ENCODE results near the gene C19orf67. TPM values are rescaled to one million over a fixed set of nuclear protein-coding genes. Genes with fewer than 3 reads are reported as not detected.

The C19orf67 gene
- total RNA-seq, 1 experiment from 2014 or later = not detected

- ChIA-PET POLR2A (no interaction called here), CTCF (no interaction called here), RAD21 (ENCODE audit: low non-redundant PET in 1 of 2, low total read pairs in 2 of 2, uncharacterized antibody in 2 of 2, unreplicated experiment in 2 of 2) (no interaction called here)
- Histone ChIP-seq H3K27ac (ENCODE audit: low read depth, low read length) (peak overlapping the region; percentile 6; the same call in 1 of the 2 replicates), H3K9ac (ENCODE audit: low read length) (no peak overlapping the region), H3K9me2 (ENCODE audit: insufficient read depth) (no peaks in the 10 kb centered on the region), H3K79me2 (ENCODE audit: insufficient read depth, low read length) (peaks cover 10% of the 10 kb centered on the region; the same call in 1 of the 2 replicates), H3K4me2 (ENCODE audit: low read length) (no peak overlapping the region), H3K4me1 (ENCODE audit: control insufficient read depth in 1 of 2, insufficient read depth in 2 of 2, low read length in 2 of 2) (peaks cover 17 to 22% of the 10 kb centered on the region in 2 experiments), H3K9me3 (ENCODE audit: control insufficient read depth in 1 of 2, insufficient read depth in 1 of 2, low read depth in 1 of 2, low read length in 2 of 2) (no peaks in the 10 kb centered on the region), H3K4me3 (replicated peaks in 1 of 2; ENCODE audit: low read depth in 1 of 2, low read length in 2 of 2) (no peak overlapping the region), H4K20me1 (ENCODE audit: insufficient read depth) (no peaks in the 10 kb centered on the region), H3K36me3 (ENCODE audit: control insufficient read depth in 1 of 2, insufficient read depth in 2 of 2, low read length in 2 of 2) (peaks cover 9 to 12% of the 10 kb centered on the region in 2 experiments), H2AFZ (ENCODE audit: low read depth, low read length, poor library complexity, severe bottlenecking) (no peak overlapping the region), H3K27me3 (ENCODE audit: insufficient read depth, low read length) (no peaks in the 10 kb centered on the region)
- DNase-seq (ENCODE audit: low read depth, low spot score) = no peak
- no peak for ATAC-seq
- TF ChIP-seq YY1 (IDR thresholded peaks at IDR 0.05; ENCODE audit: extremely low read depth, insufficient replicate concordance, low read depth, low read length) = no peak
- TF ChIP-seq EGR1 (IDR thresholded peaks at IDR 0.05; ENCODE audit: low read depth) = no peak
- TF ChIP-seq SRF (IDR thresholded peaks at IDR 0.05; ENCODE audit: low read depth) = no peak
- TF ChIP-seq ATF3 (IDR thresholded peaks at IDR 0.05) = no peak
- no peak for TF ChIP-seq MAX (IDR thresholded peaks at IDR 0.05)
- no peak for TF ChIP-seq JUND (IDR thresholded peaks at IDR 0.05)
- no peak for TF ChIP-seq POLR2A (IDR thresholded peaks at IDR 0.05; ENCODE audit: borderline replicate concordance, extremely low read depth, insufficient read depth, insufficient read length)
- BruUV-seq (replicated peaks) = no TSS peak
- intact Hi-C loops (cut with micrococcal nuclease) = no loop called here
Measured at GRCh38 chr19:14119644-14120496, 34.3 kb upstream of the C19orf67 start.

GRCh38 chr19:14119146-14119545, 33.6 kb upstream of the C19orf67 start:
- Histone ChIP-seq H3K4me3 (replicated peaks in 1 of 2; ENCODE audit: low read depth in 1 of 2, low read length in 2 of 2) (no peak overlapping the region; a peak in 1 of 4 replicates), H3K36me3 (ENCODE audit: control insufficient read depth in 1 of 2, insufficient read depth in 2 of 2, low read length in 2 of 2) (peaks cover 3 to 6% of the 10 kb centered on the region in 2 experiments; a peak in 2 of 4 replicates), H3K4me1 (ENCODE audit: control insufficient read depth in 1 of 2, insufficient read depth in 2 of 2, low read length in 2 of 2) (peaks cover 24 to 29% of the 10 kb centered on the region in 2 experiments), H3K27ac (ENCODE audit: low read depth, low read length) (peak overlapping the region; percentile 82), H2AFZ (ENCODE audit: low read depth, low read length, poor library complexity, severe bottlenecking) (no peak overlapping the region), H3K79me2 (ENCODE audit: insufficient read depth, low read length) (peaks cover 10% of the 10 kb centered on the region; the same call in 1 of the 2 replicates), H3K9me3 (ENCODE audit: control insufficient read depth in 1 of 2, insufficient read depth in 1 of 2, low read depth in 1 of 2, low read length in 2 of 2) (no peaks in the 10 kb centered on the region), H3K4me2 (ENCODE audit: low read length) (peak overlapping the region; percentile 89), H3K9ac (ENCODE audit: low read length) (0 out of 2 replicates have a peak overlapping the region, but pooled peaks have one; percentile 61), H4K20me1 (ENCODE audit: insufficient read depth) (no peaks in the 10 kb centered on the region), H3K9me2 (ENCODE audit: insufficient read depth) (no peaks in the 10 kb centered on the region), H3K27me3 (ENCODE audit: insufficient read depth, low read length) (no peaks in the 10 kb centered on the region)
- no peak for ATAC-seq
- ChIA-PET CTCF (no interaction called here), POLR2A (no interaction called here), RAD21 (ENCODE audit: low non-redundant PET in 1 of 2, low total read pairs in 2 of 2, uncharacterized antibody in 2 of 2, unreplicated experiment in 2 of 2) (no interaction called here)
- BruUV-seq (replicated peaks) = TSS peak; percentile 66
- DNase-seq (ENCODE audit: low read depth, low spot score) = no peak
- intact Hi-C loops (cut with micrococcal nuclease) = no loop called here
- TF ChIP-seq CTCF (IDR thresholded peaks at IDR 0.05 in 2 of 3, conservative IDR thresholded peaks at IDR 0.05 in 1 of 3; ENCODE audit: borderline replicate concordance in 1 of 3, insufficient read depth in 1 of 3, low read depth in 2 of 3, low read length in 2 of 3) (no peak), RAD21 (IDR thresholded peaks at IDR 0.05; ENCODE audit: low read depth) (no peak), ZBTB33 (IDR thresholded peaks at IDR 0.05; ENCODE audit: extremely low read depth, insufficient replicate concordance, low read length) (no peak), SP1 (IDR thresholded peaks at IDR 0.05; ENCODE audit: low read depth) (no peak), FOSL1 (IDR thresholded peaks at IDR 0.05; ENCODE audit: low read depth) (no peak), ELF1 (IDR thresholded peaks at IDR 0.05; ENCODE audit: borderline replicate concordance, low read depth) (no peak), YY1 (IDR thresholded peaks at IDR 0.05; ENCODE audit: extremely low read depth, insufficient replicate concordance, low read depth, low read length) (no peak), ZFX (IDR thresholded peaks at IDR 0.05) (no peak), ZNF274 (IDR thresholded peaks at IDR 0.05; ENCODE audit: low read depth, low read length) (no peak), MAX (IDR thresholded peaks at IDR 0.05) (no peak), EGR1 (IDR thresholded peaks at IDR 0.05; ENCODE audit: low read depth) (no peak)
